Vagina (tissue), 2 donors: ENCODE measurements around the gene DDOST. TPM values are rescaled to one million over a fixed set of nuclear protein-coding genes. Genes with fewer than 3 reads are reported as not detected.
"Not testable (repeated sequence)": the region's sequence is repeated elsewhere in the genome, so short reads cannot be mapped to it uniquely, and the experiment has no call there.

ENCODE experiments used
- DNase-seq, 2 donors: peaks; one replicate each; pipeline ENCODE4 v3.0.0-alpha.2; 2017; ENCODE audit errors: extremely low spot score in 2 of 2
- H3K27ac ChIP-seq: fragments of 200-600 bp; sonication (generic); one replicate; pipeline ENCODE4 v1.5.1; 2019
- H3K27me3 ChIP-seq: fragments of 200-600 bp; sonication (generic); one replicate; pipeline ENCODE4 v1.5.1; 2019
- H3K36me3 ChIP-seq, 2 donors: fragments of 200-600 bp; sonication (generic); one replicate each; pipeline ENCODE4 v1.5.1; 2017 to 2019
- H3K4me1 ChIP-seq: fragments of 200-600 bp; sonication (generic); one replicate; pipeline ENCODE4 v1.5.1; 2019
- H3K4me3 ChIP-seq, 2 donors: fragments of 200-600 bp; sonication (generic); 1 replicate in 1 of 2; 2 replicates in 1 of 2; pipeline ENCODE4 v1.5.1; 2016 to 2019
- H3K9me3 ChIP-seq: fragments of 200-600 bp; sonication (generic); one replicate; pipeline ENCODE4 v1.5.1; 2019
- POLR2A ChIP-seq, 2 donors: fragments of 450-650 bp; IDR thresholded peaks; one replicate each; pipeline ENCODE4 v1.6.1; 2017; ENCODE audit warnings: antibody characterized with exemption in 2 of 2, mild to moderate bottlenecking in 2 of 2, moderate library complexity in 2 of 2
- POLR2AphosphoS5 ChIP-seq, 2 donors: sonication (generic); formaldehyde crosslinking; IDR thresholded peaks; one replicate each; pipeline ENCODE4 v1.9.0; 2017; ENCODE audit warnings: antibody characterized with exemption in 2 of 2, mild to moderate bottlenecking in 2 of 2, low read depth in 1 of 2; ENCODE audit not compliant: insufficient read depth in 1 of 2
- intact Hi-C: fragments of 100-400 bp; cut with DNase I; formaldehyde crosslinking; loops from one replicate; pipeline ENCODE4 v1.15.1; 2023
- total RNA-seq: library from RNA; depleted of rRNA; stranded (reverse); fragments of >200 nt; gene quantifications from one replicate; pipeline ENCODE4 v1.2.3, GENCODE V29; 2016
- TF ChIP-seq, protein P1 (sequence below), 3 experiments: fragments of 450-650 bp in 2 of 3; fragments of 200-600 bp in 1 of 3; sonication (generic) in 1 of 3; IDR thresholded peaks; one replicate each; pipeline ENCODE4 v1.5.1; 2017 to 2019; ENCODE audit warnings: antibody characterized with exemption in 3 of 3, mild to moderate bottlenecking in 2 of 3, moderate library complexity in 2 of 3

Gene DDOST
- total RNA-seq, 1 donor from 2014 or later, result 84.5 TPM

DNA sequence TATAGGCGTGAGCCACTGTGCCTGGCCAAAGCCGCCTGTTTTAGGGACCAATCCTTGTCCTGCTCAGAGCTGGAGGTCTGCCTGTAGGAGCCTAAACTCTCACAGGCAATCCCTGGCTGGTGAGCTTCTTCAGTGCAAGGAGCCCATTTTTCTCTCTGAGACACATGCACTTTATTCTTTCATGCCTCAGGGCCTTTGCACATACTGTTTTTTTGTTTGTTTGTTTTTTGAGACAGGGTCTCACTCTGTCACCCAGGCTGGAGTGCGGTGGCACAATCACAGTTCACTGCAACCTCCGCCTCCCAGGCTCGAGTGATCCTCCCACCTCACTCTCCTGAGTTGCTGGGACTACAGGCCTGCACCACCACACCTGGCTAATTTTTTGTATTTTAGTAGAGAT is 49.5 kb downstream of the DDOST start:
- intact Hi-C loops, result no loop called here
- Histone ChIP-seq H3K9me3 (no peaks in the 10 kb centered on the region), H3K4me1 (peaks cover 17% of the 10 kb centered on the region), H3K36me3 (no peaks in the 10 kb centered on the region), H3K4me3 (no peak overlapping the region), H3K27ac (no peak overlapping the region), H3K27me3 (no peaks in the 10 kb centered on the region)
- no peak for DNase-seq
- TF ChIP-seq, protein P1, sequence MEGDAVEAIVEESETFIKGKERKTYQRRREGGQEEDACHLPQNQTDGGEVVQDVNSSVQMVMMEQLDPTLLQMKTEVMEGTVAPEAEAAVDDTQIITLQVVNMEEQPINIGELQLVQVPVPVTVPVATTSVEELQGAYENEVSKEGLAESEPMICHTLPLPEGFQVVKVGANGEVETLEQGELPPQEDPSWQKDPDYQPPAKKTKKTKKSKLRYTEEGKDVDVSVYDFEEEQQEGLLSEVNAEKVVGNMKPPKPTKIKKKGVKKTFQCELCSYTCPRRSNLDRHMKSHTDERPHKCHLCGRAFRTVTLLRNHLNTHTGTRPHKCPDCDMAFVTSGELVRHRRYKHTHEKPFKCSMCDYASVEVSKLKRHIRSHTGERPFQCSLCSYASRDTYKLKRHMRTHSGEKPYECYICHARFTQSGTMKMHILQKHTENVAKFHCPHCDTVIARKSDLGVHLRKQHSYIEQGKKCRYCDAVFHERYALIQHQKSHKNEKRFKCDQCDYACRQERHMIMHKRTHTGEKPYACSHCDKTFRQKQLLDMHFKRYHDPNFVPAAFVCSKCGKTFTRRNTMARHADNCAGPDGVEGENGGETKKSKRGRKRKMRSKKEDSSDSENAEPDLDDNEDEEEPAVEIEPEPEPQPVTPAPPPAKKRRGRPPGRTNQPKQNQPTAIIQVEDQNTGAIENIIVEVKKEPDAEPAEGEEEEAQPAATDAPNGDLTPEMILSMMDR (IDR thresholded peaks at IDR 0.05), result no peak
- no peak for TF ChIP-seq POLR2AphosphoS5 (IDR thresholded peaks at IDR 0.05; ENCODE audit: insufficient read depth in 1 of 2, low read depth in 1 of 2)
- TF ChIP-seq POLR2A (IDR thresholded peaks at IDR 0.05), result no peak

DNA sequence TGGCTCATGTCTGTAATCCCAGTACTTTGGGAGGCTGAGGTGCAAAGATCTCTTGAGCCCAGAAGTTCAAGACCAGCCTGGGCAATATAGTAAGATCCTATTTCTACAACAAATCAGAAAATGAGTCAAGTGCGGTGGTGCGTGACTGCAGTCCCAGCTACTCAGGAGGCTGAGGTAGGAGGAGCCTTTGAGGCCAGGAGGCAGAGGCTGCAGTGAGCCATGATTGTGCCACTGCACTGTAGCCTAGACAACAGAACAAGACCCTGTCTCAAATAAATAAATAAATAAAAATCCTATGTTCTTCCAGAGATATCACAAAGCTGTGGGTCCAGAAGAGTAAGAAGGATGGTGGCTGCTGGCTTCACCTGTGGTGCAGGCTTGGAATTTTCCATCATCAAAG is 50.2 kb downstream of the DDOST start:
- Histone ChIP-seq H3K4me3 (no peak overlapping the region), H3K9me3 (no peaks in the 10 kb centered on the region), H3K36me3 (no peaks in the 10 kb centered on the region), H3K27ac (no peak overlapping the region), H3K4me1 (peaks cover 17% of the 10 kb centered on the region), H3K27me3 (no peaks in the 10 kb centered on the region)
- intact Hi-C loops, result no loop called here
- TF ChIP-seq, protein P1 (IDR thresholded peaks at IDR 0.05), result no peak
- TF ChIP-seq POLR2AphosphoS5 (IDR thresholded peaks at IDR 0.05; ENCODE audit: insufficient read depth in 1 of 2, low read depth in 1 of 2) (no peak), POLR2A (IDR thresholded peaks at IDR 0.05) (no peak)
- DNase-seq, result no peak

DNA sequence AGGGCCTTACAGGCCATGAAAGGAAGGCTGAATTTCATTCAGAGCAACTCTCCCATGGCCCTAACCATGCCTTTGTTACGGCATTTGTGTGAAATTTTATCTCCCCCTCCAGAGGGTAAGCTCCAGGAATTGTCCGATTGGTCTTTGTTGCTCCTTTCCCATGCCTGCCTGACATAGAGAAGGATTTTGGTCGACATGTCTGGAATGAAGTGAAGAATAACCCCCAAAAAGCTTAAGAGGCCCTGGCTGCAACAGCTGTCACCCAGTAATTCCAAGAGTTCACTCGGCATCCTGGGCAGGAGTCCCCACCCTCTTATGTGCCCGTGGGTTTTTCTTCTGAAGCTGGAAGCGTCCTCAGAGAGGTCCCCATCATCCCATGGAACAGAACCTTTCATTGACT is 51.6 kb downstream of the DDOST start:
- no peaks in the 10 kb centered on the region for H3K27me3 ChIP-seq
- H3K4me3 ChIP-seq, result no peak overlapping the region
- H3K9me3 ChIP-seq, result no peaks in the 10 kb centered on the region
- TF ChIP-seq POLR2A (IDR thresholded peaks at IDR 0.05) (no peak), POLR2AphosphoS5 (IDR thresholded peaks at IDR 0.05; ENCODE audit: insufficient read depth in 1 of 2, low read depth in 1 of 2) (no peak)
- TF ChIP-seq, protein P1 (IDR thresholded peaks at IDR 0.05), result no peak
- H3K4me1 ChIP-seq, result peaks cover 17% of the 10 kb centered on the region
- intact Hi-C loops, result no loop called here
- H3K27ac ChIP-seq, result no peak overlapping the region
- DNase-seq, result no peak
- no peaks in the 10 kb centered on the region for H3K36me3 ChIP-seq

- H3K27me3 ChIP-seq, H3K4me1 ChIP-seq, DNase-seq, intact Hi-C loops, H3K27ac ChIP-seq, H3K36me3 ChIP-seq, H3K9me3 ChIP-seq, H3K4me3 ChIP-seq: not testable (repeated sequence)
These were observed 54.2 kb downstream of the DDOST start for GRCh38 chr1:20606801-20607570.

GRCh38 chr1:20604678-20605077 is 56.5 kb downstream of the DDOST start:
- no peak overlapping the region for H3K27ac ChIP-seq
- no peaks in the 10 kb centered on the region for H3K36me3 ChIP-seq

More at GRCh38 chr1:20604678-20605077, 56.5 kb downstream of the DDOST start:
- TF ChIP-seq POLR2A (IDR thresholded peaks at IDR 0.05), result no peak
- no peak for TF ChIP-seq POLR2AphosphoS5 (IDR thresholded peaks at IDR 0.05; ENCODE audit: insufficient read depth in 1 of 2, low read depth in 1 of 2)
- TF ChIP-seq, protein P1 (IDR thresholded peaks at IDR 0.05), result no peak
- intact Hi-C loops, result no loop called here
- no peaks in the 10 kb centered on the region for H3K9me3 ChIP-seq
- no peak overlapping the region for H3K4me3 ChIP-seq
- H3K27me3 ChIP-seq, result no peaks in the 10 kb centered on the region
- H3K4me1 ChIP-seq, result no peaks in the 10 kb centered on the region
- DNase-seq, result no peak
